ENCODE data around the gene SOCS7. TPM values are rescaled to one million over a fixed set of nuclear protein-coding genes. Genes with fewer than 3 reads are reported as not detected.

SOCS7 gene
- polyA plus RNA-seq, 1 donor (not counting 4 experiments of a cell fraction or from before 2014, with no cell fraction given): 7.5 TPM

DNA sequence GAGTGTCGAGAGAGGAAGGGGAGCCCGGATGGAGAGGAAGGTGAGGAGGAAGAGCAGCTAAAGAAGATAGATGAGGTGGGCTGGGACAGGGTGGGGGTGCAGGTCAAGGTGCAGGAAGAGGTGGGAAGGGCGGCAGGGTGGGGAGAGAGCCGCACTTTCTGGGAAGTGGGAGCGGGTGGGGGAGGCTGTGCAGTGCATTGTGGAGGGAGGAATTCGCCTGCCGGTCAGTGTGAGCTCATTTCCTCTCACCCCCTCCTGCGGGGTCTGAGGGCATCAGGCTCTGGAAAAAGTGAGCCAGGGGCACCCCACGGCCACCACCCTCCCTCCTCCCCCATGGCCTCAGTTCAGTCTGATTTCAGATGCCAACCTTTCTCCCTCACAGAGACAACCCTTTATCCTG, 74.1 kb downstream of the SOCS7 start:
- H3K36me3 ChIP-seq (ENCODE audit: control insufficient read depth in 2 of 2, extremely low read depth in 1 of 2, insufficient read depth in 2 of 2, low read length in 2 of 2): no peaks in the 10 kb centered on the region
- H3K9ac ChIP-seq (ENCODE audit: control insufficient read depth, extremely low read depth, insufficient read depth, low read length): no peak overlapping the region
- H3K9me3 ChIP-seq (ENCODE audit: control insufficient read depth, low read depth, low read length): no peaks in the 10 kb centered on the region
- no peaks in the 10 kb centered on the region for H4K20me1 ChIP-seq (ENCODE audit: control insufficient read depth, extremely low read depth, insufficient read depth, low read length)
- peaks cover 23% of the 10 kb centered on the region for H3K27me3 ChIP-seq (ENCODE audit: control insufficient read depth, extremely low read depth, insufficient read depth, low read length)
- H2AFZ ChIP-seq (ENCODE audit: control insufficient read depth, low read length): no peak overlapping the region
- no peak overlapping the region for H3K4me3 ChIP-seq (ENCODE audit: control insufficient read depth in 2 of 3, extremely low read depth in 1 of 3, insufficient read depth in 2 of 3, low read depth in 1 of 3, low read length in 3 of 3)
- dilution Hi-C loops (cut with MboI; ENCODE audit: extremely low pct_ligation_motif_present, low sequenced_read_pairs): no loop called here
- TF ChIP-seq EZH2 (IDR thresholded peaks at IDR 0.05; ENCODE audit: low read length) (no peak), CTCF (optimal IDR thresholded peaks at IDR 0.05 in 1 of 3, IDR thresholded peaks at IDR 0.05 in 1 of 3, conservative IDR thresholded peaks at IDR 0.05 in 1 of 3; ENCODE audit: extremely low read depth in 1 of 3, insufficient read depth in 2 of 3, low read length in 3 of 3) (no peak)
- no peaks in the 10 kb centered on the region for H3K79me2 ChIP-seq (ENCODE audit: control insufficient read depth, insufficient read depth, low read length)
- no peaks in the 10 kb centered on the region for H3K9me1 ChIP-seq (ENCODE audit: control insufficient read depth, extremely low read depth, insufficient read depth, low read length)
- H3K4me2 ChIP-seq (ENCODE audit: control insufficient read depth, extremely low read depth, insufficient read depth, low read depth, low read length): no peak overlapping the region
- FAIRE-seq (no peak), DNase-seq (ENCODE audit: low read depth, low spot score) (no peak)
- peaks cover 5% of the 10 kb centered on the region for H3K4me1 ChIP-seq (ENCODE audit: control insufficient read depth, extremely low read depth, insufficient read depth, low read length)
- H3K27ac ChIP-seq (ENCODE audit: control insufficient read depth, insufficient read depth, low read length): no peak overlapping the region

DNA sequence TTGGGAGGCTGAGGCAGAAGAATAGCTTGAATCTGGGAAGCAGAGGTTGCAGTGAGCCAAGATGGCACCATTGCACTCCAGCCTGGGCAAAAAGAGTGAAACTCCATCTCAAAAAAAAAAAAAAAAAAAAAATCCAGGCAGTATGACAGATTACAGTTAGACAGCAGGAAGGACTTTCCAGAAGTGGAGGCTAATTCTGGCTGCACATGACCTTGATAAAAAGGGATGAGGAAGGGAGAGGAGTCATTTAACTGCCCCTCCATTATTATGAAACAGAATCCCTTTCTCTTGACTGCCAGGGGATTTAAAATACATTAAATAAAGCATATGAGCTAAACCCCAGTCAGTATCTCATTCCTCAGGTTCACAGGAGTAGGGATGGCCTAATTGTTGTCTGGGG, 74.8 kb downstream of the SOCS7 start:
- TF ChIP-seq EZH2 (IDR thresholded peaks at IDR 0.05; ENCODE audit: low read length) (no peak), CTCF (optimal IDR thresholded peaks at IDR 0.05 in 1 of 3, IDR thresholded peaks at IDR 0.05 in 1 of 3, conservative IDR thresholded peaks at IDR 0.05 in 1 of 3; ENCODE audit: extremely low read depth in 1 of 3, insufficient read depth in 2 of 3, low read length in 3 of 3) (no peak)
- DNase-seq (ENCODE audit: low read depth, low spot score): no peak
- H3K9me1 ChIP-seq (ENCODE audit: control insufficient read depth, extremely low read depth, insufficient read depth, low read length): no peaks in the 10 kb centered on the region
- no peak overlapping the region for H3K4me2 ChIP-seq (ENCODE audit: control insufficient read depth, extremely low read depth, insufficient read depth, low read depth, low read length)
- no peak for FAIRE-seq
- no peaks in the 10 kb centered on the region for H4K20me1 ChIP-seq (ENCODE audit: control insufficient read depth, extremely low read depth, insufficient read depth, low read length)
- no peak overlapping the region for H3K27ac ChIP-seq (ENCODE audit: control insufficient read depth, insufficient read depth, low read length)
- H2AFZ ChIP-seq (ENCODE audit: control insufficient read depth, low read length): no peak overlapping the region
- dilution Hi-C loops (cut with MboI; ENCODE audit: extremely low pct_ligation_motif_present, low sequenced_read_pairs): no loop called here
- H3K27me3 ChIP-seq (ENCODE audit: control insufficient read depth, extremely low read depth, insufficient read depth, low read length): peaks cover 16% of the 10 kb centered on the region
- no peaks in the 10 kb centered on the region for H3K36me3 ChIP-seq (ENCODE audit: control insufficient read depth in 2 of 2, extremely low read depth in 1 of 2, insufficient read depth in 2 of 2, low read length in 2 of 2)
- H3K4me1 ChIP-seq (ENCODE audit: control insufficient read depth, extremely low read depth, insufficient read depth, low read length): peaks cover 5% of the 10 kb centered on the region
- no peaks in the 10 kb centered on the region for H3K9me3 ChIP-seq (ENCODE audit: control insufficient read depth, low read depth, low read length)
- no peaks in the 10 kb centered on the region for H3K79me2 ChIP-seq (ENCODE audit: control insufficient read depth, insufficient read depth, low read length)
- no peak overlapping the region for H3K4me3 ChIP-seq (ENCODE audit: control insufficient read depth in 2 of 3, extremely low read depth in 1 of 3, insufficient read depth in 2 of 3, low read depth in 1 of 3, low read length in 3 of 3)
- H3K9ac ChIP-seq (ENCODE audit: control insufficient read depth, extremely low read depth, insufficient read depth, low read length): no peak overlapping the region

All from keratinocyte (primary cell).